GM12878 (cell line): ENCODE results near the gene CSNK1A1.

Source experiments
- TF ChIP-seq, protein P1 (sequence below), 3 experiments: IDR thresholded peaks in 2 of 3; conservative IDR thresholded peaks in 1 of 3; 2 replicates each; pipeline ENCODE4 v1.5.1; 2011; ENCODE audit warnings: low read depth in 3 of 3, low read length in 3 of 3, mild to moderate bottlenecking in 3 of 3, control low read depth in 2 of 3, moderate library complexity in 2 of 3, inconsistent platforms in 1 of 3, mixed read lengths in 1 of 3; ENCODE audit not compliant: control insufficient read depth in 2 of 3, insufficient read depth in 1 of 3; ENCODE audit errors: extremely low read depth in 1 of 3
- TF ChIP-seq, protein P2 (sequence below): IDR thresholded peaks from 2 replicates; pipeline ENCODE4 v1.6.1; 2011; ENCODE audit warnings: low read depth, low read length, improper control_type of control experiment, borderline replicate concordance
- TF ChIP-seq, protein P3 (sequence below): IDR thresholded peaks from 2 replicates; pipeline ENCODE4 v1.6.1; 2012; ENCODE audit warnings: low read depth, low read length, improper control_type of control experiment

DNA sequence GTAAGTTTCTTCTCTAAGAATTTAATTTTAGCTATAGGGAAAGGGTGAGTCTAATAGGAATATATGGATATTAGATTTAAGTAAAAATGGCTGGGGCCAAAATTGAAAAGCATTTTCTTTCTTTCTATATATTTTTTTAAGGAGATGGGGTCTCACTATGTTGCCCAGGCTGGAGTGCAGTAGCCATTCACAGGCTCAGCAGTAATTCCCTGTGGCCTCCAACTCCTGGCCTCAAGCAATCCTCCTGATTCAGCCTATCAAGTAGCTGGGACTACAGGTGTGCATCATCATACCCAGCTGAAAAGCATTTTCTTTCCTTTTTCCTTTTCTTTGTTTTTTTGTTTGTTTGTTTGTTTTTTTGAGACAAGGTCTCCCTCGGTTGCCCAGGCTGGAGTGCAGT, 41.1 kb downstream of the CSNK1A1 start:
- TF ChIP-seq, protein P1, sequence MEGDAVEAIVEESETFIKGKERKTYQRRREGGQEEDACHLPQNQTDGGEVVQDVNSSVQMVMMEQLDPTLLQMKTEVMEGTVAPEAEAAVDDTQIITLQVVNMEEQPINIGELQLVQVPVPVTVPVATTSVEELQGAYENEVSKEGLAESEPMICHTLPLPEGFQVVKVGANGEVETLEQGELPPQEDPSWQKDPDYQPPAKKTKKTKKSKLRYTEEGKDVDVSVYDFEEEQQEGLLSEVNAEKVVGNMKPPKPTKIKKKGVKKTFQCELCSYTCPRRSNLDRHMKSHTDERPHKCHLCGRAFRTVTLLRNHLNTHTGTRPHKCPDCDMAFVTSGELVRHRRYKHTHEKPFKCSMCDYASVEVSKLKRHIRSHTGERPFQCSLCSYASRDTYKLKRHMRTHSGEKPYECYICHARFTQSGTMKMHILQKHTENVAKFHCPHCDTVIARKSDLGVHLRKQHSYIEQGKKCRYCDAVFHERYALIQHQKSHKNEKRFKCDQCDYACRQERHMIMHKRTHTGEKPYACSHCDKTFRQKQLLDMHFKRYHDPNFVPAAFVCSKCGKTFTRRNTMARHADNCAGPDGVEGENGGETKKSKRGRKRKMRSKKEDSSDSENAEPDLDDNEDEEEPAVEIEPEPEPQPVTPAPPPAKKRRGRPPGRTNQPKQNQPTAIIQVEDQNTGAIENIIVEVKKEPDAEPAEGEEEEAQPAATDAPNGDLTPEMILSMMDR (IDR thresholded peaks at IDR 0.05 in 2 of 3, conservative IDR thresholded peaks at IDR 0.05 in 1 of 3; ENCODE audit: control insufficient read depth in 2 of 3, extremely low read depth in 1 of 3, insufficient read depth in 1 of 3, low read depth in 3 of 3, low read length in 3 of 3), result no peak
- TF ChIP-seq, protein P2, sequence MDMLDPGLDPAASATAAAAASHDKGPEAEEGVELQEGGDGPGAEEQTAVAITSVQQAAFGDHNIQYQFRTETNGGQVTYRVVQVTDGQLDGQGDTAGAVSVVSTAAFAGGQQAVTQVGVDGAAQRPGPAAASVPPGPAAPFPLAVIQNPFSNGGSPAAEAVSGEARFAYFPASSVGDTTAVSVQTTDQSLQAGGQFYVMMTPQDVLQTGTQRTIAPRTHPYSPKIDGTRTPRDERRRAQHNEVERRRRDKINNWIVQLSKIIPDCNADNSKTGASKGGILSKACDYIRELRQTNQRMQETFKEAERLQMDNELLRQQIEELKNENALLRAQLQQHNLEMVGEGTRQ, result no peak
- TF ChIP-seq, protein P3, sequence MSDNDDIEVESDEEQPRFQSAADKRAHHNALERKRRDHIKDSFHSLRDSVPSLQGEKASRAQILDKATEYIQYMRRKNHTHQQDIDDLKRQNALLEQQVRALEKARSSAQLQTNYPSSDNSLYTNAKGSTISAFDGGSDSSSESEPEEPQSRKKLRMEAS, result no peak
